GM18873 (cell line): ENCODE results near the gene PPA2.
"Not testable (repeated sequence)": the region's sequence is repeated elsewhere in the genome, so short reads cannot be mapped to it uniquely, and the experiment has no call there.

ENCODE experiments used
- ATAC-seq: cut with Tn5 transposase; IDR thresholded peaks from one replicate; pipeline ENCODE4 v1.9.1; 2021; ENCODE audit warnings: mild to moderate bottlenecking, moderate library complexity, moderate number of reproducible peaks; ENCODE audit not compliant: unreplicated experiment, low FRiP score

PPA2 gene

GRCh38 chr4:105461221-105461620, 12.6 kb downstream of the PPA2 start:
- peak; percentile 56 for ATAC-seq

- ATAC-seq = no peak
These were observed 13.6 kb downstream of the PPA2 start for GRCh38 chr4:105460306-105460705.

DNA sequence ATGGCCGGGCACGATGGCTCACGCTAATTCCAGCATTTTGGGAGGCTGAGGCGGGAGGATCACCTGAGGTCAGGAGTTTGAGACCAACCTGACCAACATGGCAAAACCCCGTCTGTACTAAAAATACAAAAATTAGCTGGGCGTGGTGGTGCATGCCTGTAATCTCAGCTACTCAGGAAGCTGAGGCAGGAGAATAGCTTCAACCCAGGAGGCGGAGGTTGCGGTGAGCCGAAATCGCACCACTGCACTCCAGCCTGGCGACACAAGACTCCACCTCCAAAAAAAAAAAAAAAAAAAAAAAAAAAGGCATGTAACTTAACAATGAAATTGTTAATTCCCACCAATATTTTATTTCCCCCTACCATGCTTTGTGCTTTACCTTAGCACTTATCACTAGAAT, 15.3 kb downstream of the PPA2 start:
- ATAC-seq = not testable (repeated sequence)

DNA sequence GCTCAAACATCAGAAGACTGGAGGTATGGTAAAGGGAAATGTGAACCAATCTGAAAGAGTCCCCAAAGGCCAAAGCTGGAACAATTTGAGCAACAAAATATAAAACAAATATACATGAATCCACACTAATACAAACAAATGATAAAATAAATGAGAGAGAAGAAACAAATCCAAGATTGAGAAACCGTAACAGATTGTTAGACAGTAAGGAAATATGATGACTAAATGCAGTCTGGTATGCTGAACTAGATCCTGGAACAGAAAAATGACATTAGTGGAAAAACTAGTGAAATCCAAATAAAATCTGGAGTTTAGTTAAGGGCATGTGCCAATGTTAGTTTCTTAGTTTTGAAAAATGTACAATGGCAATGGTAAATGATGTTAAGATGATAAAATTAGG, 15.9 kb downstream of the PPA2 start:
- ATAC-seq = no peak

GRCh38 chr4:105455998-105456397, 17.9 kb downstream of the PPA2 start:
- no peak for ATAC-seq

DNA sequence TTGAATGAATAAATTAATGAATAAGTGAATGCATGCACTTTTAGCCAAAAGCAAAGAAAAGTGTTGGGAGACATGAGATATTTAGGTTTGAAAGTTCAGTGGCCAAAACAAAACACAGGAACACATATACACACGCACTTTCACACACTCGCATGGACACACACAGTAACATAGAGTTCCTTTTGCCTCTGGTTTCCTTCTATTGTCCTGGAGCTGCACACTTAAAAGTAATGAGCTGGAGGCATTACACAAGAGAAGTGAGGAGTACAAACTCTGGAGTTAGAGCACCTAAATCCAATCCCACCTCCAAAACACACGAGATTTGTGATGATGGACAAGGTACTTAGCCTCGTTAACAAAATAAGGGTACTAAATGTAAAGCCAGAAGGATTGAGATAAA, 18.7 kb downstream of the PPA2 start:
- ATAC-seq = no peak

GRCh38 chr4:105453550-105454205, 20.2 kb downstream of the PPA2 start:
- peak; percentile 86 for ATAC-seq

DNA sequence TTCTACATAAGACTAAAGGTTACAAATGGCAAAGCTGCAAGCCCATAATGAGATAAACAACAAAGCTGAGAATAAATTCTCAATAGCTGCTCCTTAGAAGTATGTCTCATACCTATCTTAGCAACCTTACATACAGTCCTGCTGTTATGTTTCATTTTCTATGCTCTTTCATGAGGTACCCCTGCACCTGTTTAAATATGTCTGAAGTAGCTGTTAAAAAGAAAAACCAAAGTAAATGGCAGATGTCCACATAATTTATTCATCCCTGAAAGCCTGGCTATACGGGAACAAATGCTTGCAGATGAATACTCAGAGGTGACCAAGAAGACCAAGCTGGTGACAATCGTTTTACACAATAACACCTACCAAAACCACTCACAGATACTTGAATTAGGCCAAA, 22.5 kb downstream of the PPA2 start:
- ATAC-seq = no peak

GRCh38 chr4:105440890-105441289, 33.0 kb downstream of the PPA2 start:
- ATAC-seq = no peak

DNA sequence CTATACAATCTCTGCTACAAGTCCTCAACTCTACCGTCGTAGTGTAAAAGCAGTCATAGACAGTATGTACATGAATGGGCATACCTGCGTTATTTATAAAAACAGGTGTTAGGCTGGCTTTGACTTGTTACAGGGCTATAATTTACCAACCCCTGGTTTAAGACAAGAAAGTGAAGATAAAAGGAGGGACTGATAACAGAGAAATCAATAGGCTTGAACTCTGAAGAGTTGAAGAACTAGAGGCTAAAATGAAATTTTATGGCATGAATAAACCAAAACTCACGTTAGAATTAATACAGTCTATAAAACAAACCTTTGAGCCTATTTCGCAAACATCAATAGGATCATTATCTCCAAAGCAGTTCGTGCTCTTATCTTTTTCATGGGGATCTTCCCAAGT, 36.2 kb downstream of the PPA2 start:
- ATAC-seq = no peak

DNA sequence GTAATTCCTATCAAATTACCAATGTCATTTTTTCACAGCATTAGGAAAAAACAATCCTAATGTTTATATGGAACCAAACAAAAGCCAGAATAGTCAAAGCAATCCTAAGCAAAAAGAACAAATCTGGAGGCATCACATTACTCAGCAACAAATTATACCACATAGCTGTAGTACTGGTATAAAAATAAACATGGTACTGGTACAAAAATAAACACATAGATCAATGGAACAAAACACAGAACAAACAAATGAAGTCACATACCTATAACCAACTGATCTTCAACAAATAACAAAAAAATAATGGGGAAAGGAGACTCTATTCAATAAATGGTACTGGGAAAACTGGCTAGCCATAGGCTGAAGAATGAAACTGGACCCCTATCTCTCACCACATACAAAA, 37.4 kb downstream of the PPA2 start:
- ATAC-seq = no peak

- ATAC-seq = no peak
These were observed 38.9 kb downstream of the PPA2 start for GRCh38 chr4:105434940-105435339.

GRCh38 chr4:105433421-105433820, 40.4 kb downstream of the PPA2 start:
- ATAC-seq = no peak

DNA sequence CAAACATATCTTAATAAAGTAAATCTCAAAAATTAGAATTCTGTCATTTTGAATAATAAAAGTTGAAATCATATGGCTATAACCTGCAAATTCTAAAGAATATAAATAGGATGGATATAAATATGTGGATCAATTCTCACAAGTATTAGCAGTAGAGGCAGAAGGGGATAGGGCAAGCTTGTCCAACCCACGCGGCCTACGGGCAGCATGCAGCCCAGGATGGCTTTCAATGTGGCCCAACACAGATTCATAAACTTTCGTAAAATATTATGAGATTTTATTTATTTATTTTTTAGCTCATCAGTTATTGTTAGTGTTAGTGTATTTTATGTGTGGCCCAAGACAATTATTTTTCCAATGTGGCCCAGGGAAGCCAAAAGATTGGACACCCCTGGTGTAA, 41.4 kb downstream of the PPA2 start:
- ATAC-seq = no peak

GRCh38 chr4:105430811-105431210, 43.1 kb downstream of the PPA2 start:
- no peak for ATAC-seq

GRCh38 chr4:105426187-105426897, 47.5 kb downstream of the PPA2 start:
- no peak for ATAC-seq

DNA sequence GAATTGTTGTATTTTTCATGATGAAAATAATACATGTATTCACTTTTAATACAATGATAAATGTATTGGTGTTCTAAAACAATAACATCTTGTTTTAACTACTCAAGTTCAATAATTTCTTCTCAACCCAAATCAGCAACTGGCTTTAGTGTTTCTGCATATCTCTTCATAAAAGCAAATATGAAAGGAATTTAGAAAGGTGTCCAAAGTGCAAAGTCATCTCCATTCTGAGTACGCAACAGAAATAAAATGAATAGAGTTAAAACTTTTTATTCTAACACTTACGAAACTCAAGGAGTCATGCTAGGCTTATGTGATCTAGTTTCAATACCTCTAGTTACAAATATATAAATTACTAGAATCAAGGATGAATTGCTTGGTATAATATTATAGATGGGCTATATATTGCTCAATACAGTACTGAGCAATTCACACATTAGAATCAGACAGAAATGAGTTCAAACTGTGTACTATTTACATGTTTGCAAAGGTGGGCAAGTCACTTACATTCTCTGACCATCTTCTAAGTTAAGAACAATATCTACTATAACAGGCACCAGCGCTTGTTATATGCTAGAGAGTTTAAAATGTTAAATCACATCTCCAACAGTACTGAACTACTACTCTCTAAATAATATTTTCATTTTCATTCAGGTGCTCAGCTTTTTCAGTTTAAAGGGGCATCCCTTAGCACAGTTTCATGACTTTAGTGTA, 51.5 kb downstream of the PPA2 start:
- no peak for ATAC-seq

DNA sequence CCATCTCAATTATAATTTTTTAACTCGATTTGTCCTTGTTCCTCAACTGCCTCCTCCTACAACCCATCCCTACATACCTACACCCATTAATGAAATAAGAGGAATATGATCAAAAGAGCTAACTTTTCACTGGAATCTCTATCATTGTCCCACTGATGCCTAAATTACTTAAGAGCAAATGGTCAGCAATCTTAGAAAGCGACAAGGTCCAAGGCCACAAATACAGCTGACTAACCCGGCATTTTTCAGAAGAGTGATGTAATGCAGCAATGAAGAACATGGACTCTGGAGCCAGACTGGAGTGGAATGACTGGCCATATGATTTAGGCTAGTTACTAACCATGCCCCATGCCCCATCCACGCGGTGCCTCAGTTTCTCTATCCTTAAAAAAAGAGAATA, 56.2 kb downstream of the PPA2 start:
- no peak for ATAC-seq

DNA sequence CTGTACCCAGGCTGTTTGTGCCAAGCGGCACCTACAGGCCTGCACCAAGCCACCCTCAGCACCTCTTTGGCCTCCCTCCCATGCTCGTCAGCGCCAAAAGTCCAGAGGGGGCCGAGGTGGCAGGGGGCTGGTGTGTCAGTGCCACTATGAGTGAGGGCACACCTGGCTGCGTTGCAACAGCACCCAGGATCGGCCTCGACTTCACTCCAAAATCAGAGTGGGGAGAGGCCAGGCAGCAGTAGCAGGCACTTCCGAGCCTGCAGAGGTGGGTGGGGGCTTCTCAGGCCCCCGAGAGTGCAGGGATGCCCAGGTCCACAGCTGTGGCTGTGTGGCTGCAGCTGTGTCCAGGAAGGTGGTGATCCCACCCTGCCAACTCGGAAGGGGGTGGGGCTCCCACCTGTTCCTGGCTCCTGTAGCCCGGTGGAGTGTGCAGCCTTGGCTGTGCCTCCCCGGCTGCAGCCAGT, 58.5 kb downstream of the PPA2 start:
- ATAC-seq = no peak

GRCh38 chr4:105414316-105414715, 59.5 kb downstream of the PPA2 start:
- ATAC-seq = no peak

- not testable (repeated sequence) for ATAC-seq
These were observed 64.7 kb downstream of the PPA2 start for GRCh38 chr4:105409135-105409534.
